Sigmoid colon (tissue), 7 donors: Measurements from ENCODE around the gene ZFP92. TPM values are rescaled to one million over a fixed set of nuclear protein-coding genes. Genes with fewer than 3 reads are reported as not detected.

Experiments
- DNase-seq: peaks from one replicate; pipeline ENCODE4 v3.0.0-alpha.2; 2019
- H3K27ac ChIP-seq, 4 donors: fragments of 200-600 bp; sonication (generic); one replicate each; pipeline ENCODE4 v1.5.1; 2016 to 2019; ENCODE audit warnings: mild to moderate bottlenecking in 1 of 4
- H3K27me3 ChIP-seq, 3 donors: fragments of 200-600 bp; sonication (generic); one replicate each; pipeline ENCODE4 v1.5.1; 2019; ENCODE audit warnings: mild to moderate bottlenecking in 1 of 3
- H3K36me3 ChIP-seq, 4 donors: fragments of 200-600 bp; sonication (generic); one replicate each; pipeline ENCODE4 v1.5.1; 2016 to 2019
- H3K4me1 ChIP-seq, 4 donors: fragments of 200-600 bp; sonication (generic); one replicate each; pipeline ENCODE4 v1.5.1; 2017 to 2019
- H3K4me3 ChIP-seq, 4 donors: fragments of 200-600 bp; sonication (generic); one replicate each; pipeline ENCODE4 v1.5.1; 2017 to 2019; ENCODE audit warnings: mild to moderate bottlenecking in 2 of 4, moderate library complexity in 1 of 4
- H3K9me3 ChIP-seq, 4 donors: fragments of 200-600 bp in 3 of 4; sonication (generic) in 3 of 4; one replicate each; pipeline versions ENCODE4 v1.5.1 to v1.6.1; 2013 to 2019
- CTCF ChIP-seq, 4 experiments: fragments of 450-650 bp in 3 of 4; fragments of 200-600 bp in 1 of 4; IDR thresholded peaks; one replicate each; pipeline ENCODE4 v1.5.1; 2016 to 2019; ENCODE audit warnings: antibody characterized with exemption in 4 of 4, mild to moderate bottlenecking in 3 of 4, moderate library complexity in 2 of 4
- EP300 ChIP-seq, 4 donors: sonication (generic); formaldehyde crosslinking; IDR thresholded peaks; one replicate each; pipeline ENCODE4 v1.6.1; 2017; ENCODE audit warnings: antibody characterized with exemption in 4 of 4
- POLR2A ChIP-seq, 2 donors: fragments of 450-650 bp; IDR thresholded peaks; one replicate each; pipeline ENCODE4 v1.6.1; 2016; ENCODE audit warnings: antibody characterized with exemption in 2 of 2, mild to moderate bottlenecking in 2 of 2, moderate library complexity in 2 of 2
- POLR2AphosphoS5 ChIP-seq, 4 donors: sonication (generic); formaldehyde crosslinking; IDR thresholded peaks; one replicate each; pipeline ENCODE4 v1.6.1; 2017; ENCODE audit warnings: antibody characterized with exemption in 4 of 4
- WGBS, 2 donors: extraction: QIAGEN DNeasy Blood & Tissue Kit; methylation state at CpG; one replicate each; pipeline ENCODE4 v1.1.7; 2013; 5-methylcytosine and 5-hydroxymethylcytosine counted together
- intact Hi-C: fragments of 100-400 bp; cut with DNase I; formaldehyde crosslinking; loops from one replicate; pipeline ENCODE4 v1.15.1; 2023
- polyA plus RNA-seq, 3 donors: library from polyadenylated mRNA; stranded (reverse); fragments of 200-250 nt; gene quantifications; one replicate each; pipeline ENCODE4 v1.2.3, GENCODE V29; 2013
- total RNA-seq, 4 donors: library from RNA; depleted of rRNA; stranded (reverse); fragments of >200 nt; gene quantifications; one replicate each; pipeline ENCODE4 v1.1.0, GENCODE V29; 2016
- donor health status: healthy with polysubstance abuse.
- donor health status: Bipolar disorder and iron deficiency.
- donor health status: healthy.

Gene ZFP92
- total and polyA plus RNA-seq, 7 donors: 0.35 to 2.2 (median 1.9) TPM; not detected in 2

DNA sequence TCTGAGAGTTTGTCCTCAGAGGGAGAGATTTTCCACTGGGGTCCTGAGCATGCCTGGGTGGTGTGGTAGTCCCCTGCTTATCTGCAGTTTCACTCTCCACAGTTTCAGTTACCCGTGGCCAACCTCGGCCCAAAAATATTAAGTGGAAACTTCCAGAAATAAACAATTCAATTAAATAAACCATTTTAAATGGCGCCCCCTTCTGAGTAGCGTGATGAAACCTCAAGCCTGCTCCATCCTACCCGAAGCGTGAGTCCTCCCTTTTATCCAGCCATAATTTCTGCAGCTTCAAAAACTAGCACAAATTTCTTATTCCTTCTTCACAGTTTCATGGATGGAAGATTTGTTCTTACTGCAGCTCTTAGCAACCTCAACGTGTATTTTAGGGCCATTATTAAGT is 36.8 kb upstream of the ZFP92 start:
- DNase-seq: no peak
- Histone ChIP-seq H3K4me1 (no peaks in the 10 kb centered on the region), H3K36me3 (no peaks in the 10 kb centered on the region), H3K9me3 (no peaks in the 10 kb centered on the region), H3K27me3 (no peaks in the 10 kb centered on the region), H3K4me3 (no peak overlapping the region), H3K27ac (no peak overlapping the region)
- intact Hi-C loops: no loop called here
- WGBS, 2 donors: 57 to 66% methylated on average over 7 of the region's 7 CpGs
- TF ChIP-seq POLR2AphosphoS5 (IDR thresholded peaks at IDR 0.05) (no peak), CTCF (IDR thresholded peaks at IDR 0.05) (no peak), POLR2A (IDR thresholded peaks at IDR 0.05) (no peak), EP300 (IDR thresholded peaks at IDR 0.05) (no peak)

- TF ChIP-seq POLR2A (IDR thresholded peaks at IDR 0.05) (no peak), EP300 (IDR thresholded peaks at IDR 0.05) (no peak), POLR2AphosphoS5 (IDR thresholded peaks at IDR 0.05) (no peak), CTCF (IDR thresholded peaks at IDR 0.05) (no peak)
- H3K4me1 ChIP-seq: no peaks in the 10 kb centered on the region
- no peak overlapping the region for H3K4me3 ChIP-seq
- no peak overlapping the region for H3K27ac ChIP-seq
- H3K9me3 ChIP-seq: no peaks in the 10 kb centered on the region
- no peak for DNase-seq
- no peaks in the 10 kb centered on the region for H3K27me3 ChIP-seq
- H3K36me3 ChIP-seq: no peaks in the 10 kb centered on the region
- 78 to 91% methylated on average over 5 of the region's 5 CpGs for WGBS, 2 donors
- intact Hi-C loops: no loop called here
These were observed 35.7 kb upstream of the ZFP92 start for GRCh38 chrX:153375571-153375970.

DNA sequence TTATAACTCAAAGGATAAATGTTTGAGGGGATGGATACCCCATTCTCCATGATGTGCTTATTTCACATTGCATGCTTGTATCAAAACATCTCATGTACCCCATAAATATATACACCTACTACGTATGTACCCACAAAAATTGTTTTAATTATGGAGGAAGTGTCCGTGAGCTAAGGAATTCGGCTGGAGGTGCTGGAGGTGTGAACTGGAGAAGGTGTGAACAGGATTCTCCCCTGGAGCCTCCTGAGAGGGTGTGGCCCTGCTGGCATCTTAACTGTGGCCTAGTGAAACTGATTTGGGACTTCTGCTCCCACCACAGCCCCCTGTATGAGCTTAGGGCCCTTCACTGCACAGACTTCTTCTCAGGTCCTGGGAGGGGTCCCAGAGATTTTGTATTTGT is 33.5 kb upstream of the ZFP92 start:
- DNase-seq: no peak
- H3K36me3 ChIP-seq: no peaks in the 10 kb centered on the region
- no peaks in the 10 kb centered on the region for H3K4me1 ChIP-seq
- H3K27ac ChIP-seq: no peak overlapping the region
- no peak overlapping the region for H3K4me3 ChIP-seq
- 84 to 85% methylated on average over 3 of the region's 3 CpGs for WGBS, 2 donors
- H3K9me3 ChIP-seq: no peaks in the 10 kb centered on the region
- intact Hi-C loops: no loop called here
- TF ChIP-seq POLR2AphosphoS5 (IDR thresholded peaks at IDR 0.05) (no peak), POLR2A (IDR thresholded peaks at IDR 0.05) (no peak)
- no peaks in the 10 kb centered on the region for H3K27me3 ChIP-seq

DNA sequence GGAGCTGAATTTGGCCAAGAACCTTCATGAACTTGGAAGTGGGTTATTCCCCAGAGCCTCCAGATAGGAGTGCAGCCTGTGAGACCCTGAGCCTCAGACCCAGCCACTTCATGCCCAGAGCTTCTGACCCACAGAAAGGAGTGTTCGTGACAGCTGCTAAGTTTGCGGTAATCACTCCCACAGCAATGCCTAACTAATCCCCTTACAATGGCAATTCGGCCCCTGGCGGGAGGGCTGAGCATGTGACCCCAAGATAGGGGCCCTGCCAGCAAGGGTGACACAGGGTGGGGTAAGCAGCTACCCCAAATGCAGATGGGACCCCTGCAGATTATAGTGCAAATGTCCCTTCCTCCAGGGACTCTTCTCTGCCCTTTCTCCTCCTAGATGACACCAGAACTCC is 32.7 kb upstream of the ZFP92 start:
- Histone ChIP-seq H3K36me3 (no peaks in the 10 kb centered on the region), H3K27me3 (no peaks in the 10 kb centered on the region), H3K4me1 (no peaks in the 10 kb centered on the region), H3K27ac (no peak overlapping the region), H3K4me3 (no peak overlapping the region), H3K9me3 (no peaks in the 10 kb centered on the region)
- DNase-seq: no peak
- WGBS, 2 donors: 95 to 97% methylated on average over 4 of the region's 4 CpGs
- intact Hi-C loops: no loop called here
- TF ChIP-seq CTCF (IDR thresholded peaks at IDR 0.05) (no peak), POLR2AphosphoS5 (IDR thresholded peaks at IDR 0.05) (no peak), EP300 (IDR thresholded peaks at IDR 0.05) (no peak), POLR2A (IDR thresholded peaks at IDR 0.05) (no peak)

- TF ChIP-seq POLR2AphosphoS5 (IDR thresholded peaks at IDR 0.05) (no peak), EP300 (IDR thresholded peaks at IDR 0.05) (no peak), POLR2A (IDR thresholded peaks at IDR 0.05) (no peak), CTCF (IDR thresholded peaks at IDR 0.05) (no peak)
- no peaks in the 10 kb centered on the region for H3K27me3 ChIP-seq
- no peaks in the 10 kb centered on the region for H3K36me3 ChIP-seq
- H3K4me1 ChIP-seq: no peaks in the 10 kb centered on the region
- DNase-seq: no peak
- no peak overlapping the region for H3K4me3 ChIP-seq
- intact Hi-C loops: no loop called here
- 78 to 92% methylated on average over 9 of the region's 9 CpGs for WGBS, 2 donors
- no peaks in the 10 kb centered on the region for H3K9me3 ChIP-seq
- H3K27ac ChIP-seq: no peak overlapping the region
These were observed 31.8 kb upstream of the ZFP92 start for GRCh38 chrX:153379508-153379907.
